Medulla oblongata (tissue), 1 donor: ENCODE data around the gene REM1.
"Not testable (repeated sequence)": the region's sequence is repeated elsewhere in the genome, so short reads cannot be mapped to it uniquely, and the experiment has no call there.

Source experiments
- DNase-seq: peaks from one replicate; pipeline ENCODE4 v3.0.0-alpha.2; 2015; ENCODE audit errors: extremely low spot score

Gene REM1

GRCh38 chr20:31485450-31486339, 10.6 kb downstream of the REM1 start:
- no peak for DNase-seq

- no peak for DNase-seq
These were observed 13.0 kb downstream of the REM1 start for GRCh38 chr20:31488115-31488514.

GRCh38 chr20:31489152-31489551, 14.1 kb downstream of the REM1 start:
- no peak for DNase-seq

GRCh38 chr20:31490752-31491151, 15.7 kb downstream of the REM1 start:
- DNase-seq = no peak

- no peak for DNase-seq
These were observed 19.0 kb downstream of the REM1 start for GRCh38 chr20:31494131-31494530.

- no peak for DNase-seq
These were observed 21.7 kb downstream of the REM1 start for GRCh38 chr20:31496761-31497295.

- DNase-seq = no peak
These were observed 22.9 kb downstream of the REM1 start for GRCh38 chr20:31497838-31498540.

GRCh38 chr20:31500527-31500926, 25.4 kb downstream of the REM1 start:
- DNase-seq = no peak

GRCh38 chr20:31502884-31503673, 28.0 kb downstream of the REM1 start:
- DNase-seq = peak; percentile 92

GRCh38 chr20:31505903-31506302, 30.8 kb downstream of the REM1 start:
- DNase-seq = no peak

- no peak for DNase-seq
These were observed 33.6 kb downstream of the REM1 start for GRCh38 chr20:31508517-31509244.

GRCh38 chr20:31514154-31515071, 39.3 kb downstream of the REM1 start, which contains the start of gene HM13:
Gene HM13 (plus strand): TSS chr20:31514442. CDS start chr20:31514552, 110 bp downstream.
- DNase-seq = peak; percentile 94

GRCh38 chr20:31515072-31515774, 40.1 kb downstream of the REM1 start:
- DNase-seq = no peak

- no peak for DNase-seq
These were observed 40.7 kb downstream of the REM1 start for GRCh38 chr20:31515775-31516107.

- no peak for DNase-seq
These were observed 41.1 kb downstream of the REM1 start for GRCh38 chr20:31516166-31516565.

- no peak for DNase-seq
These were observed 41.6 kb downstream of the REM1 start for GRCh38 chr20:31516651-31517050.

- peak; percentile 47 for DNase-seq
These were observed 42.3 kb downstream of the REM1 start for GRCh38 chr20:31517373-31517772.

- not testable (repeated sequence) for DNase-seq
These were observed 46.2 kb downstream of the REM1 start for GRCh38 chr20:31521267-31521666.

GRCh38 chr20:31522731-31523130, 47.6 kb downstream of the REM1 start:
- no peak for DNase-seq
